Activated naive CD4-positive, alpha-beta T cell treated with Interleukin-2 at 50 U/mL for 16 hours (primary cell): ENCODE results near the gene SUCLG2.

Source experiments
- DNase-seq: peaks from one replicate; pipeline ENCODE4 v3.0.0-alpha.2; 2020

The SUCLG2 gene

DNA sequence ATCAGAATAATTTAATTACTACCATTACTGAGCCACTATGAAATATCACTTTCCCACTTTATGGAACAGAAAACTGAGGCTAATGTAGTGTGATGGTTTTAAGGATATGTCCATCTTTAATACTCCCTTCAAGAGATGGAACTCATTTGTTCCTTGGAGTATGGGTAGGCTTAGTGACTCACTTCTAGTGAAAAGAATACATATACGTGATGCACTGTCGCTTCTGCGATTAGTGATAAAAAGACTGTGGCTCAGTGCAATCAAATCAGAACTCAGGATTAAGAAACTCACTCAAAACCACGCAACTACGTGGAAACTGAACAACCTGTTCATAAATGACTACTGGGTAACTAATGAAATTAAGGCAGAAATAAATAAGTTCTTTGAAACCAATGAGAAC, 216.6 kb downstream of the SUCLG2 start:
- no peak for DNase-seq

DNA sequence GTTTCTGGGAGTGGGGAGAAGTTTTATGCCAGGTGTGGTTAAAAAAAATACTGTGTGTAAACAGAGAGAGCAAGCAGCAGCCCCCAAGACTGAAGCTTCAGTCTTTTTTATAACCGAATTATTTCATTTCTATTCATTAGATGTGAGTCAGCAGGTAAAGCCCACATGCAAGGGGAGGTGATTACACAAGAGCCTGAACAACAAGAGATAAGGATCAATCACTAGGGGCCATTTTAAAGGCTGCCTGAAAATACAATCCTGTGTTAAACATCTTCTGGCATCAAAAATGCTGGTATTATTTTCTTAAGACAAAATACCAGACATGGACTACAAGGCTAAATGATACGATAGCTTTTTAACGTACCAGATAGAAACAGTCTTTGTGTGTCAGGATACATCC, 217.3 kb downstream of the SUCLG2 start:
- no peak for DNase-seq

DNA sequence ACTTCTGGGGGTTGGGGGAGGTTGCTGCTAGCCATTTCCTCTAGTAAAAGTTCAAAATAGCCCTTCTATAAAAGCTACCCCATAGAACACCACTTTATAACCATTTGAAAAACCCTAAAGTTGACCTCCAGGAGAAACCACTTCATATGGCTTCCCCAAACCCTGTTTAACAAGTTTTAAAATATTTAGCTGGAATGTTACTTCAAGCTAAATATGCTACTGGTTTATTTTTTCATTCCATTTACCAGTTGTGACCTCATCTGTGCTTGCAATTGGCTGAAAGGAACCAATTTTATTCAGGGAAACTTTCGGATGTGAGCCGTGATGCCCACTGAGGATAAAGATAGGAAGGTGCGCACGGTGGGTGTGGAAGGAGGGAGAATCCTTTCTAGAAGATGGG, 221.3 kb downstream of the SUCLG2 start:
- DNase-seq, result no peak

DNA sequence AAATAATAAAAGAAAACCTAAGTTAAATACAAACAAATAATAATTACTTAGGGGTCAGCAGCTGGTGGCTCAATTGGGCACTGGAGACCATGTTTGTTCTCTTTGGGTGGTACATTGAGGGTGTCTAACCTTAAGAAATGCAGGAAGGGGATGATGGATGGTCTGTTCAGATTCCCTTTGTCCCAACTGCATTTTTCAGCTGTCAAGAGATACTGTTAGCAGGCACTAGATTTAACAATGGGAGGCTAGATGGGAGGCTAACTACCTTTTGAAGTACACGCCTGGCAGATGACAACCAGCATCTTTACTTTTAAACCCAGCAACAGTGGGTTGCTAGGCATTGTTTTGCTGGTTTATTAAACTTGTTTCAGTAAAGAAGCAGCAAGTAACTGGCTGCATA, 222.5 kb downstream of the SUCLG2 start:
- no peak for DNase-seq

DNA sequence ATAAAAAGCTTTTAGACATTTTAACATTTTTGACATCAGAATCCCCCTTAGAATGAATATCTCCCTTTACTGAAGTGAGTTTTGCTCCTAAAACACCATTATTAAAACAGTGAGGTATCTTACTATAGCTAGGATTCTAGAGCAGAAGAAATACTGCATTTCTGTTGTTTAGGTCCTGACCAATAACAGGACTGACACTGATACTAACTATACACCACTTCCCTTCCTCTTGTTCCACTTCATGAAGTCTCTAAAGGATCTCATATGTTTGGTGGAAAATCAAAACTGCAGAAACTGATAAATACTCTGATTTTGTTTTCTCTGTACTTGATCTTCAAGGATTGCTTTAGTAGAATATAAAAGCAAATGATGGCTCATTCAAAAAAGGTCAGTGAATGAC, 230.7 kb downstream of the SUCLG2 start:
- DNase-seq, result no peak

DNA sequence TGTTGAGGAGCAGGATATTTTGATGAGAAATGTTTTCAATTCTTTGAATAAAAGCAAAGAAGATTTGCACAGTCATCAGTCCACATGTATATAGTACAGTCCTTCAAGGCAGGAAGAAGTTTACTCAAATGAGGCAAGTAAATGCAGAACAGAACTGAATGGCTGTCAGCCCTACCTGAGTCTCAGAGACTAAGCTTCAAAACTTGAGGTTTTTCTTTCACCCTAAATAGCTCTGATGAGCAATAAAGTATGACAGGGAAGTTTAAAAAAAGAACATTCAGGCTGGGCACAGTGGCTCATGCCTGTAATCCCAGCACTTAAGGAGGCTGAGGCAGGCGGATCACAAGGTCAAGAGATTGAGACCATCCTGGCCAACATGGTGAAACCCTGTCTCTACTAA, 232.5 kb downstream of the SUCLG2 start:
- DNase-seq, result no peak

DNA sequence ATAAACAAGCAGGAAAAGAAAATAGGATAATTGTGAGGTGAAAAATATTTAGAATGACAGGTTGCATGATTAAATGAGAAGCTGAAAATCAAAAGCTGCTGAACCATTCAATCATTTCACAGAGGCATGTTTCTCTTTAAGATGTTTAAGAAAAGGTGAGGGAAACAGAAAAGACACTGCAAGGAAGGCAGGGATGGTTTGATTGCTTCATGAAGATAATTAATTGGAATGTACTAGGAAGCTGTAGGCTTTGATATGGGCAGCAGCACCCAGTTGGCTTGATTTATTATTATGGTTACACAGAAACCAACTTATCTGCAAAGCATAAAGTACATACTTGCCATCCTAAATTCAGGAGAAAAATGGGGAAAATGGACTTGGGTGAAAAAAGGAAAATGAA, 234.6 kb downstream of the SUCLG2 start:
- DNase-seq, result no peak

DNA sequence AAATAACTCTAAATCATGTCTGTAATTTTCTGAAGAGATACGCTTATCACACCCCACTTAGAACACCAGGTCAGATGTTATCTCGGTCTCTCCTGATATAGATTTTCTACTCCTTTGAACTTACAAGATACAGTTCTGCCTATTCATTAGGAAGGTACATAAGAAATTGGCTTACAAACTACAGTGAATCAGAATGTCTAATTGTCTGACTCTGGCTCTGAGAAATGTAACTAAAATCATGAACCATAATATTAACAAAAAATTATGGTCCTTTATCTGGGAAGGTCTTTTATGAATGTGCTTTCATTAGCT, 235.2 kb downstream of the SUCLG2 start:
- DNase-seq, result no peak

DNA sequence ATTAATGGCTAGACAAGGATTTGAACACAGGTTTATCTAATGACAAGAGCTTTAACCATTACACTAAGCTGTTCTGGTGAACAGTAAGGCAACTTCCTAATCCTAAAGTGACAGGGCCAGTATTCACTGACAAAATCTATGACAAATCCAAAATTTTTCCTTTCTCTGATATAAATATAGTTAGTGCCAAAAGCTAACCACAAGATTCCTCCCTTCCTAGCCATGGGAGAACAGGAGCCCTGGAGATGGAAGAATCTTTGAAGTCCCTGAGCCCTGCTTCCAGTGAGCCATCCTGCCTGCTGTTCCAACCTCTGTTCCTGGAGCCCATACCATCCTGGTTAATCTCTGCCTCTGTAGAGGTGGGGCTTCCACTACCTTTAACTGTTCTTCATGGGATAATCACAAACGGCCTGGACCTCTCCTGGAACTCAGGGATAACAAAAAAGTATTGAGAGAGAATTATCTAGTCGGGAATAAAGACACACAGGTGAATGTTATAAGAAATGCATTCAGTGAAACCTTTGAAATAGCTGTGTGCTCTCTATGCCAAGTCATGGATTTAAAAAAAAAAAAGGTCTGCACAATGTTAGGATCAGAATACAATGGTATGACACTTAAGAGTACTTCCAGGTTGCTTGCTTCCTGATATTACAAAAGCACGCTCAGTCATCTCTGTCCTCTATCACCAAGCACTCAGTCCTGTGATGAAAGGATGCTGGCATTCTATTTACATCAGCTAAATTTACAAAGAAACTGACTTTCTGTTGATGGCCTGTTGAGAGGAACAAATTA, 235.8 kb downstream of the SUCLG2 start:
- DNase-seq, result no peak

DNA sequence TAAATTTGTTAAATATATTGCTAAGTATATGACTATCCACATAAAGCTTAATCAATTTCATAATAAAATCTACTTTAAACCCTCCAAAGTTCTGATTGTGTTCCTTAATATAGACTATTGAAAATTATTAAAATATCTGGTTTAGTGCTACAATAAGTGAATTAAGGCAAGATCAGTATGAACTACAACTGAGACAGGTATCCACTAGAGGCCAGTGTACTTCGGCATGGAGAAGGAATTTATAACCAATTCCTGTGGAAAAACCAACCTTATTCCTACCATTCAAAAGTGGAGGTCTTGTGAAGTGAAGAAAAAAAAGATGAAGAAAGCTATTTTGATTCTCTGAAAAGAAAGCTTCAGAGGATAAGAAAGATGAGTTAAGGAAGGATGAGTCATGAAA, 237.7 kb downstream of the SUCLG2 start:
- no peak for DNase-seq

DNA sequence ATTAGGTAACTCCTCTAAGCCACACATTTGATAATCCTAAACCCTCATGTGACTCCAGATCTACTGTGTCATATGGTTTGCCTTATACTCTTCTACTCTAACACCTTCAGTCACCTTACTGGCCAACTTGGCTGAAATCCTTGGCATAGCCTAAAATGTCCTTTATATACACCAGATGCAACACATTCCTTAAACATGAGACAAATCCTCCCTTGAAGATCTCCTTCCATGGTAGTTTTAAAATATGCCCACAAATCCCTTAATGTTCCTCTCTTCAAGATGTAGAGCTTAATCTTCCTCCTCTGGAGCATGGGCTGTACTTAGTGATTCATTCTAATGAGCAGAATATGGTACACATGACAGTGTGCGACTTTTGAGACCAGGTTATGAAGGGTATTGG, 238.9 kb downstream of the SUCLG2 start:
- DNase-seq, result no peak

DNA sequence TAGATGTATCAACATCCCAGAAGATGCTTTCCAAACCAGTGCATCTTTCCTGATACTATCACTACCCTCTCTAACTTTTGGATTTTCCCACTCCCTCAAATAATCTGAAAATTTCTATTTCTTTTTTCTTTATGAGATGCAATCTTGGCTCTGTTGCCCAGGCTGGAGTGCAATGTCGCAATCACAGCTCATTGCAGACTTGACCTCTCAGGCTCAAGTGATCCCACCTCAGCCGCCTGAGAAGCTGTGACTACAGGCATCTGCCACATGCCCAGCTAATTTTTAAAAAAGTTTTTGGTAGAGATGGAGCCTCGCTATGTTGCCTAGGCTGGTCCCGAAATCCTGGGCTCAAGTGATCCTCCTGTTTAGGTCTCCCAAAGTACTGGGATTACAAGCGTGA, 239.7 kb downstream of the SUCLG2 start:
- DNase-seq, result no peak

DNA sequence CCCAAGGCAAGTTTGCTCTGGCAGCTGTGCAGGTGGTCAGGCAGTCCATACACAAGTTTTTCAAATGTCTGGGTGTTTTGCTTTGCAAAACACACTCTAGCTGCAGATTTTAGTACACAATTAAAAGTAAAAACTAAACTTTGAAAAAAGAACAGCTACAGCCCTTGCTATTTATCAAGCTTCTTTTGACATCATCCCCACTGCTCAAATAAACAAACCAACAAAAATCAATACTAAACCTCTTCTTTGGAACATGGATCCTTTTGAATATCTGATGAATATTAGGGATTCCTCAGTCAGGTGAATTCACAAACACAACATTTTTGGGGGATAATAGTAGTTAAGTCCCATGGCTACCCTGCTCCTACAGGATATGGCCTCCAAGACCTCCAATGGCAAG, 249.2 kb downstream of the SUCLG2 start:
- no peak for DNase-seq

DNA sequence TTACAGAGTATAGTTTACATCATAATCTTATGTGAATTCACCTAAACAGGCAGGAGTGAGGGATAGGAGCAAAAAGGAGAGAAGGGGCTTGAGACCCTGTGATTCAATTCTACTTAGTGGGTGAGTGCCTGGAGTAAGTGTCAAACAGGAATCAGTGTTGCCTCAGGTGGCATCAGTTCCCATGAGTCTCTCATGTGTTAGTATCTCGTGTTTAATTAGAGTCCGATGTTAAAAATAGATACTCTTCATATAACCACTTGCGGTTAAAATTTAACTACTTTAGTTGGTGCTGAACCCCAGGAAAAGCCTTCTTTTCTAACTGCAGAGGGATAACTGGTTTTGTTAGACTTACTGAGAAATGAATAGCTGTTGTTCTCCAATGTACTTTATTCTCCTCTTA, 251.5 kb downstream of the SUCLG2 start:
- no peak for DNase-seq

DNA sequence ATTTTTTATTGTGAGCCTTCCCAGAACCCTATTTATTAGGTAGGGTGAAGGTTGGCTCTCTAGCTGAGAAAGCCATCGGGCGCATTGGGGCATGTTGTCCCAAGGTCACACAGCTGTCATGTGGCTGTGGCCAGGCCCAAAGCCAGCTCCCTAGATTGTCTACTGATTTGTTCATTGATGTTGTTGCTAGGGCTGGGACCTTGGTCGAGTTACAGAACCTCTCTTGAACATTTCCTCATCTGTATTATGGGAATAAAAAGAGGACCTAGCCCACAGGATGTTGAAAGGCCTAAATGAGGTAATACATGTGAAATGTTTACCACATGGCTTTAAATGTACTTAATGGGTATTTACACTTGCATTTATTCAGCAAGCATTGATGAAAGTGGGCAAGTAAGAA, 252.5 kb downstream of the SUCLG2 start:
- DNase-seq, result no peak

DNA sequence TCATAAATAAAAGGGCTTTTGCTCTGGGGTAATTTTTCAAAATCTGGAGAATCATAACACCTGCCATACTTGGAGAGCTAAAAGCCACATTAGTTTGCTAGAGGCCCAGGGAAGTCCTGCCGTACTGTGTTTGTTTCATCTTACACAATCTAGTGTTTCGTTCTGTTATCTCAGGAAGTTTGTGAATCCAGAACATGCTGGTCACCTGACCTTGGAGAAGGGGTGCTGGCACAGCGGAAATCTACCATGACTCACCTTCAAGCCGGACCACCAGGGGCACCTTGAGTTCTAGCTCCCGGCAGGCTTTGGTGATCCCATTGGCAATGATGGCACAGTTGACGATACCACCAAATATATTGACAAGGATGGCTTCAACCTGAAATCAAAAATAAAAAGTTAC, 253.9 kb downstream of the SUCLG2 start:
- DNase-seq, result no peak

DNA sequence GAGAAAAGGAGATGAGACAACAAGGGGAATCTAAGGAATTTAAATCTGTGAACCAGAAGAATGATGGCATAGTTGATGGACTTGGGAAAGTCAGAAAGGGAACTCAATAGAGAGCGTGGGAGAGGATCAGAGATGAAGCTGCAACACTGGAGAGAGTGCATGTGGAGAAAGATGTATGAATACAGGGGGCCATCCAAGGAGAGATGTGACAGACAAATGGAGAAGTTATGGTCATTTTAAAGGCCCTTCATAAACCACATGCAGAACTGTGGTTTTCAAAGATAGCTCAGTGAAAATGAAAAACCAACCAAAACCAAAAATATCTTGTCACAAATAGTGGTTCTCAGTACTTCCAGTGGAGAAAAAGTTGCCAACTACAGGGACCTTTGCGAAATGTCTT, 265.2 kb downstream of the SUCLG2 start:
- DNase-seq, result no peak

DNA sequence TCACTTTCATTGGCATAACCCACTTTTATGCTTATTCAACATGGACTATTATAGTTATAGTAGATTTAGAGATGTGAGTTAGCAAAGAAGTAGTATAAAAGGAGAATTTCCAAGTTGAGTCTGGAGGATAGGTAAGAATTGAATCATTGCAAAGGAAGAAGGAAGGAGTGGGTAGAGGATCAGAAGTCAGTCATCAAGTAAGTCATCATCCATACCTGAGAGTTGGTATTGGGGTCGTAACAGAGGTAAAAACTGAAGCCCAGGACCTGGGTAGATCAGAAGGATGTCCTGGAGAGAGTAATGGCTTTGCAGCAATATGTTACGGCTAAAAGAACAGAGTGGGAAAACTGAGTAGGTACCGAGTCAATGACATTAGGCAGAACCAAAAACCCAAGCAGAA, 265.7 kb downstream of the SUCLG2 start:
- DNase-seq, result no peak

DNA sequence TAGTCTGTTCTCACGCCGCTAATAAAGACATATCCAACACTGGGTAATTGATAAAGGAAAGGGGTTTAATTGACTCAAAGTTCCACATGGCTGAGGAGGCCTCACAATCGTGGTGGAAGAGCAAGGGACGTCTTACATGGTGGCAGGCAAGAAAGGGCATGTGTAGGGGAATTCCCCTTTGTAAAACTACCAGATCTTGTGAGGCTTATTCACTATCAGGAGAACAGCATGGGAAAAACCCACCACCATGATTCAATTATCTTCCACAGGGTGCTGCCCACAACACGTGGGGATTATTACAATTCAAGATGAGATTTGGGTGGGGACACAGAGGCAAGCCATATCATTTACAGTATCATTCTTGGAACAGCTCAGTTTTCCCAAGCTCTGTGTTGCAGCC, 268.0 kb downstream of the SUCLG2 start:
- DNase-seq, result no peak

DNA sequence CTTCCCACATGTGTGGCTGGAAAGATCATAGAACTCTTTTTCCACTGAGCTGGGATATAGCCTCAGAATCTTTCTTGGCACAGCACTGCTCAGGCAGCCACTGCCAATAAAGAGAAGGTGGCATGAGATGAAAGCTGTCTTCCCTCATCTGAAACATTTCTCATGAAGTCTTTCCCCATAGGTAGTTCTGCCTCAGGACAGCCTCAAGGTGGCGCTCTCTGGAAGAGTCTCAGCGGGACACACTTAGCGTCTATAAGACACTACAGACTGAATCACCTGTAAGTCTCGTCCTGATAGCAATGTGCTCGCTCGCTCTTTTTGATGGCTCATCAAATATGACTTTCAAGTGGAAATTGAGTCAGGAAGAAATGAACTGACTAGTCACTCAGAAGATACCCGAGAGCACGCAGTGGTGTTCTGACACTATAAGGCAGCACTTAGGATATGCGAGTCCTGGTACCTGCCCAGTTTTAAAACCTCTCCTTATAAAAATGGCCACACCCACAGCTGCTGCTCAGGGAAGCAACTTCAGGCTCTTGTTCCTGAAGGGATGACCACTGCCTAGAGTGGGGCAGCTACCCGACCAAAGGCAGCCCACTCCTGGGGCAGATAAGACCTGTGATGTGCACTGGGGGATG, 269.5 kb downstream of the SUCLG2 start:
- peak; percentile 31 for DNase-seq

DNA sequence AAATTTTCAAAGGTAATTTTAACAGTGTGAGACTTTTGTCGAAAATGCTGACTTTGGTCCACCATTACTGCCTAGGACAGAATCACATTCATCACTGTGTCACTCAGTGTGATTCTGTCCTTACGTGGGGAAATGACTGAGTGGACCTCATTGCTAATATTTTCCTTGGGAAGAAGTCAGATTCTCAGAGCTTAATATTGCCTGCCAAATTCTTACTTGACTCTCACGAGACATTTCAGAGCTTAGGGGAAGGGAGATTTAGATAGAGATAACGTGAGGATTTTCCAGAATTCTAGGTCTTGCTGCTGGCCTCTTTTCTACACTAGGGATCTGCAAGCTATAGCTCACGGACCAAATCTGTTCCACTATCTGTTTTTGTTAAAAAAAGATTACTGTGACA, 270.4 kb downstream of the SUCLG2 start:
- DNase-seq, result no peak

DNA sequence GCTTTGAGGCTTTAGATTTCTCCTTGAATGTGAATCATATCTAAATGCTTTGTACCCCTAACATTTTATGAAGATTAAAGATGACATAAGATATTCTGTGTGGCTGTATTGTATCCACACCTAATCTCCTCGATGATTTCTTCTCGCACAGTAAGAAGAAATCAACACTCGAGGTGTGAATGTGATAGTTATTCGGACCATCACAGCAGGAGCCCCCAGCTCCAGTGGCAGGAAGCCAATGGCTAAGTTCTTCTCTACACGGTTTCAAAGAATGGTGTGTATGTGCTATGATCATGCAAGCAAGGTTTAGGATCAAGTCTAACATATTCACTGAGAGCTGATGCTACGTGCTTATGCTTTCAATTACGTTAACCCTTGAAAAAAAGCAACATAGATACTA, 271.0 kb downstream of the SUCLG2 start:
- no peak for DNase-seq

DNA sequence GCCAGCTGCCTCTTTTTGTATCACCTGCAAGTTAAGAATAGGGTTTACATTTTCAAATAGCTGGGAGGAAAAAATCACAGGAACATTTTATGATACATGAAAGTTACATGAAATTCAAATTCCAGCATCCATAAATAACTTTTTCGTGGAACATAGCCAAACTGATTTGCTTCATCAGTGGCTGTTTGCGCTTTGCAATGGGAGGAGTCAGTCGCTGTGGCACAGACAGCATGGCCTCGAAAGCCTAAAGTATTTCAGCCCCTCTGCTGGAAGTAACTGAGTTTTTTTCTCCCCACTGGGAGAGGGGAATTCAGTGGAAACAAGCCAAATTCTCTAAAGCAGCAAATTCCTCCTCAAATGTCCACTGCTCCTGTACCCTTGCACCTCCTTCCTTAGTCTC, 271.9 kb downstream of the SUCLG2 start:
- DNase-seq, result no peak

DNA sequence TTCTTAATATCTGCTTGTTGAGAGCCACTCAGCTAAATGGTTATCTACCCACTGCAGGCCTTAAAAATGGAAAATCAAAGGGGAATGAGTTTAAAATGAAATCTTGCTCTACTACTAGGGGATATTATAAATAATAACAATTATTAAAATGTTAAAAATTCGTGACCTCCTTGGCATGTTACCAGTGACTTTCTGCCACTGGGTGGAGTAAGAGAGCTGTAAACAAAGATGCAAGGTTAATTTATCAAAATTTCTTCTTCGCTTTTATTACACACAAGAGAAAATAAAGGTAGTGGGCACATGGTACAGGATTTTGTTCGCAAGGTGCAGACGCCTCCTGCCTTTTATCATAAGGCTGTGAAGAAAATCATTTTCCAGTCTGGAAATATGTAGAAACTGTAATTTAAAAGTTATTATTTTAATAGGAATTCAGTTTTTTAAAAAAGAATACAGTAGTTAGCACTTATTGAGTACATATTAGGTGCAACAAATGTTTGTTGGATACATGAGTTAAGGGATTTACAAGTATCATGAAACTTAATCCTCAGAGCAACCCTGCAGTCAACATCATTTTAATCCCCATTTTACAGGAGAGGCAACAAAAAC, 272.6 kb downstream of the SUCLG2 start:
- DNase-seq, result no peak

DNA sequence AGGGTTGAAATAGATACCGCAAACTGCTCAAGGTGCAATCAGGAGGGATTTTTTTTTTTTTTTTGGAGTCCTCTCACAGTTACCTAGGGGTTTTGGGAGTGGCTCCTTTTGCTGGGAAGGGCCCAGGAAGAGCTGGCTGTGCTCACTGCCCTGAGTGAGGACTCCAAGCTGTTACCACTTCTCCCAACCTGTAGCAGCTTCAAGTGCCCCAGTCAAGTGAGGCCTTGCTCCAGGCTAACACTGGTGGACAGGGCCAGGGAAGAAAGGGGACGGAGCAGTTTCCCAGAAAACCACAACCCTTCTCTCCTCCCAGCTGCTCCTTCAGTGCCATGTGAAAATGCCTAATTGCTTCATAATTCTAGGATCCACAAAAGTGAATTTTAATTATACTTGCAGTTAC, 274.3 kb downstream of the SUCLG2 start:
- no peak for DNase-seq
